ENCODE data around the gene SMPD1. TPM values are rescaled to one million over a fixed set of nuclear protein-coding genes. Genes with fewer than 3 reads are reported as not detected.

SMPD1 gene
- total and polyA plus RNA-seq, 2 of the 4 experiments (the other 2 are of a cell fraction), result 19.5 to 108 TPM

Other genes with a start within 250 kb of the SMPD1 start
- not detected in 2 replicates for gene OR52B2, start 220.1 kb upstream of the SMPD1 start, total RNA-seq (2012; rRNA removed)
- gene OR52B2, start 220.1 kb upstream of the SMPD1 start, polyA plus RNA-seq (2012; rRNA removed), result not detected in 2 replicates
- not detected in 2 replicates for gene OR52W1, start 191.2 kb upstream of the SMPD1 start, total RNA-seq (2012; rRNA removed)
- not detected in 2 replicates for gene OR52W1, start 191.2 kb upstream of the SMPD1 start, polyA plus RNA-seq (2012; rRNA removed)
- gene C11orf42, start 184.9 kb upstream of the SMPD1 start, total RNA-seq (2012; rRNA removed), result not detected in 2 replicates
- not detected in 2 replicates for gene C11orf42, start 184.9 kb upstream of the SMPD1 start, polyA plus RNA-seq (2012; rRNA removed)
- gene FHIP1B, start 155.8 kb upstream of the SMPD1 start, total RNA-seq (2012; rRNA removed), result 4.7 and 5.9 TPM in 2 replicates
- gene FHIP1B, start 155.8 kb upstream of the SMPD1 start, polyA plus RNA-seq (2012; rRNA removed), result 28.1 and 30.2 TPM in 2 replicates
- under 0.01 TPM in 1 of 2 replicates, not detected in the other for gene CNGA4, start 151.4 kb upstream of the SMPD1 start, total RNA-seq (2012; rRNA removed)
- gene CNGA4, start 151.4 kb upstream of the SMPD1 start, polyA plus RNA-seq (2012; rRNA removed), result 0.07 and 0.12 TPM in 2 replicates
- gene CCKBR, start 130.6 kb upstream of the SMPD1 start, total RNA-seq (2012; rRNA removed), result not detected in 2 replicates
- gene CCKBR, start 130.6 kb upstream of the SMPD1 start, polyA plus RNA-seq (2012; rRNA removed), result not detected in 2 replicates
- 112 and 116 TPM in 2 replicates for gene CAVIN3, start 70.0 kb upstream of the SMPD1 start, total RNA-seq (2012; rRNA removed)
- 185 and 241 TPM in 2 replicates for gene CAVIN3, start 70.0 kb upstream of the SMPD1 start, polyA plus RNA-seq (2012; rRNA removed)
- 39.4 and 40.3 TPM in 2 replicates for gene APBB1, start 28.6 kb downstream of the SMPD1 start, total RNA-seq (2012; rRNA removed)
- 44.1 and 45.7 TPM in 2 replicates for gene APBB1, start 28.6 kb downstream of the SMPD1 start, polyA plus RNA-seq (2012; rRNA removed)
- 0.36 and 0.56 TPM in 2 replicates for gene HPX, start 50.5 kb downstream of the SMPD1 start, total RNA-seq (2012; rRNA removed)
- 1.4 and 1.5 TPM in 2 replicates for gene HPX, start 50.5 kb downstream of the SMPD1 start, polyA plus RNA-seq (2012; rRNA removed)
- gene TRIM3, start 83.5 kb downstream of the SMPD1 start, total RNA-seq (2012; rRNA removed), result 13.8 and 14.2 TPM in 2 replicates
- gene TRIM3, start 83.5 kb downstream of the SMPD1 start, polyA plus RNA-seq (2012; rRNA removed), result 22.3 and 23.7 TPM in 2 replicates
- 76.7 and 84.4 TPM in 2 replicates for gene ARFIP2, start 90.9 kb downstream of the SMPD1 start, total RNA-seq (2012; rRNA removed)
- 91.9 and 93.9 TPM in 2 replicates for gene ARFIP2, start 90.9 kb downstream of the SMPD1 start, polyA plus RNA-seq (2012; rRNA removed)
- 24.7 and 27.5 TPM in 2 replicates for gene TIMM10B, start 91.0 kb downstream of the SMPD1 start, total RNA-seq (2012; rRNA removed)
- gene TIMM10B, start 91.0 kb downstream of the SMPD1 start, polyA plus RNA-seq (2012; rRNA removed), result 22.8 and 27.1 TPM in 2 replicates
- 1.4 and 1.8 TPM in 2 replicates for gene DNHD1, start 106.8 kb downstream of the SMPD1 start, total RNA-seq (2012; rRNA removed)
- gene DNHD1, start 106.8 kb downstream of the SMPD1 start, polyA plus RNA-seq (2012; rRNA removed), result 3.0 and 3.6 TPM in 2 replicates
- 11.1 and 11.5 TPM in 2 replicates for gene RRP8, start 213.1 kb downstream of the SMPD1 start, total RNA-seq (2012; rRNA removed)
- gene RRP8, start 213.1 kb downstream of the SMPD1 start, polyA plus RNA-seq (2012; rRNA removed), result 9.0 and 10.8 TPM in 2 replicates
- 272 and 339 TPM in 2 replicates for gene ILK, start 213.3 kb downstream of the SMPD1 start, total RNA-seq (2012; rRNA removed)
- gene ILK, start 213.3 kb downstream of the SMPD1 start, polyA plus RNA-seq (2012; rRNA removed), result 367 and 389 TPM in 2 replicates
- gene TAF10, start 221.7 kb downstream of the SMPD1 start, total RNA-seq (2012; rRNA removed), result 18.6 and 24.4 TPM in 2 replicates
- gene TAF10, start 221.7 kb downstream of the SMPD1 start, polyA plus RNA-seq (2012; rRNA removed), result 132 and 180 TPM in 2 replicates
- gene TPP1, start 228.9 kb downstream of the SMPD1 start, total RNA-seq (2012; rRNA removed), result 16.7 and 33.5 TPM in 2 replicates
- 66.2 and 108 TPM in 2 replicates for gene TPP1, start 228.9 kb downstream of the SMPD1 start, polyA plus RNA-seq (2012; rRNA removed)